HFFc6 (cell line): ENCODE data around the gene MCRS1. TPM values are rescaled to one million over a fixed set of nuclear protein-coding genes. Genes with fewer than 3 reads are reported as not detected.

ENCODE experiments used
- DNase-seq: peaks from one replicate; pipeline ENCODE4 v3.0.0-alpha.2; 2018
- H3K27ac Mint-ChIP-seq: 2 replicates; pipeline ENCODE4 v1.8.0; 2020; ENCODE audit warnings: mild to moderate bottlenecking, mixed read lengths
- H3K27me3 Mint-ChIP-seq: 2 replicates; pipeline ENCODE4 v1.8.0; 2021; ENCODE audit warnings: mild to moderate bottlenecking, moderate library complexity, mixed read lengths; ENCODE audit not compliant: insufficient read depth
- H3K36me3 Mint-ChIP-seq: 2 replicates; pipeline ENCODE4 v1.8.0; 2021; ENCODE audit warnings: low read depth, mixed read lengths
- H3K4me1 Mint-ChIP-seq: 2 replicates; pipeline ENCODE4 v1.8.0; 2020; ENCODE audit warnings: low read depth, mixed read lengths
- H3K4me3 Mint-ChIP-seq: 2 replicates; pipeline ENCODE4 v1.8.0; 2020; ENCODE audit warnings: mild to moderate bottlenecking, moderate library complexity, mixed read lengths
- H3K9me3 Mint-ChIP-seq: 2 replicates; pipeline ENCODE4 v1.8.0; 2020; ENCODE audit warnings: mild to moderate bottlenecking, mixed read lengths
- total RNA-seq, 6 experiments: library from RNA; stranded (reverse); fragmentation: NEBNext Ultra II Directional; extraction: Animal tissue kit (Norgen Biotek cat#: 25700); gene quantifications; 2 replicates in 1 of 6; 3 replicates in 5 of 6; pipeline ENCODE4 v1.2.3, GENCODE V29; 2021
- TF ChIP-seq, protein P1 (sequence below): fragments of 200-600 bp; sonication (generic); IDR thresholded peaks from 2 replicates; pipeline ENCODE4 v1.5.0; 2021; ENCODE audit warnings: antibody characterized with exemption, mild to moderate bottlenecking

MCRS1 gene
- total RNA-seq, 6 experiments from 2014 or later: 46.2 to 59.8 (median 55.4) TPM

DNA sequence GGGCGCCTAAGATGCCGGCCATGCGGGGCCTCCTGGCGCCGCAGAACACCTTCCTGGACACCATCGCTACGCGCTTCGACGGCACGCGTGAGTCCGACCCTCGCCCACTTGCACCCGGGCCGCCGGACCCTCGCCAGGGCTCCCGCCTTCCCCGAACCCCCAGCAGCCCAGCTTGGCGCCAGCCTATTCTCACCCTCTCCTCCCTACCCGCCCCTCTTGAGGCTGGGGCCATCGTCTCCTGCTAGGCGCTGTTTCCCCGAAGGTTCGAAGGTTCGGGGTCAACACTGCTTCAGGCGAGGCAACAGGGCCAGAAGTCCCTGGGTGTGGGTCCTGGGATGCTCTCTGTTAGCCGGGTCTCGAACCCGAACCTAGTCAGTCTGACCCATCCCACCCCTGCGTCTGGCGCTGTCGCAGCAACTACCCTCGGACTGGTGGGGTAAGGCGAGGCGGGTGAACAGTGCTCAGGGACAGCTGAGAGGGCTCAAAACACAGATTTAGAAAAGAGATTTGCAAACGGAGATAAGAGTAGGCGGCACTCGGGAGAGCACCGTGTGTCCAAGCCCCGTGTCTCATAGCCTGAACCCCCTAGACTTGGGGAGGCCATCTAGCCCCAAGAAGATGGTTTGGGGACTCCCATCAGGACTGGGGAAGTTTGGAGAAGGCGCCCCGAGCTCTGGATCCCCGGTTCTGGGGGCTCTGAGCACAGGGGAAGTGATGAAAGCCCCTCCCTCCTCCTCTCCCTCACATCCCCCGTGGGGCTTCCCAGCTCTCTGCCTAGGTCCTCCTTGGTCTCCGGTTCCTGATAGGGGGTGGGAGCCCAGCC is 28.3 kb downstream of the MCRS1 start:
- 0 out of 2 replicates have a peak overlapping the region, but pooled peaks have one; percentile 7 for H3K4me3 Mint-ChIP-seq
- DNase-seq: no peak
- H3K36me3 Mint-ChIP-seq: no peaks in the 10 kb centered on the region
- no peaks in the 10 kb centered on the region for H3K9me3 Mint-ChIP-seq
- no peak overlapping the region for H3K27ac Mint-ChIP-seq
- peaks cover 27% of the 10 kb centered on the region for H3K4me1 Mint-ChIP-seq
- peaks cover 32% of the 10 kb centered on the region for H3K27me3 Mint-ChIP-seq
- TF ChIP-seq, protein P1, sequence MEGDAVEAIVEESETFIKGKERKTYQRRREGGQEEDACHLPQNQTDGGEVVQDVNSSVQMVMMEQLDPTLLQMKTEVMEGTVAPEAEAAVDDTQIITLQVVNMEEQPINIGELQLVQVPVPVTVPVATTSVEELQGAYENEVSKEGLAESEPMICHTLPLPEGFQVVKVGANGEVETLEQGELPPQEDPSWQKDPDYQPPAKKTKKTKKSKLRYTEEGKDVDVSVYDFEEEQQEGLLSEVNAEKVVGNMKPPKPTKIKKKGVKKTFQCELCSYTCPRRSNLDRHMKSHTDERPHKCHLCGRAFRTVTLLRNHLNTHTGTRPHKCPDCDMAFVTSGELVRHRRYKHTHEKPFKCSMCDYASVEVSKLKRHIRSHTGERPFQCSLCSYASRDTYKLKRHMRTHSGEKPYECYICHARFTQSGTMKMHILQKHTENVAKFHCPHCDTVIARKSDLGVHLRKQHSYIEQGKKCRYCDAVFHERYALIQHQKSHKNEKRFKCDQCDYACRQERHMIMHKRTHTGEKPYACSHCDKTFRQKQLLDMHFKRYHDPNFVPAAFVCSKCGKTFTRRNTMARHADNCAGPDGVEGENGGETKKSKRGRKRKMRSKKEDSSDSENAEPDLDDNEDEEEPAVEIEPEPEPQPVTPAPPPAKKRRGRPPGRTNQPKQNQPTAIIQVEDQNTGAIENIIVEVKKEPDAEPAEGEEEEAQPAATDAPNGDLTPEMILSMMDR: no peak

DNA sequence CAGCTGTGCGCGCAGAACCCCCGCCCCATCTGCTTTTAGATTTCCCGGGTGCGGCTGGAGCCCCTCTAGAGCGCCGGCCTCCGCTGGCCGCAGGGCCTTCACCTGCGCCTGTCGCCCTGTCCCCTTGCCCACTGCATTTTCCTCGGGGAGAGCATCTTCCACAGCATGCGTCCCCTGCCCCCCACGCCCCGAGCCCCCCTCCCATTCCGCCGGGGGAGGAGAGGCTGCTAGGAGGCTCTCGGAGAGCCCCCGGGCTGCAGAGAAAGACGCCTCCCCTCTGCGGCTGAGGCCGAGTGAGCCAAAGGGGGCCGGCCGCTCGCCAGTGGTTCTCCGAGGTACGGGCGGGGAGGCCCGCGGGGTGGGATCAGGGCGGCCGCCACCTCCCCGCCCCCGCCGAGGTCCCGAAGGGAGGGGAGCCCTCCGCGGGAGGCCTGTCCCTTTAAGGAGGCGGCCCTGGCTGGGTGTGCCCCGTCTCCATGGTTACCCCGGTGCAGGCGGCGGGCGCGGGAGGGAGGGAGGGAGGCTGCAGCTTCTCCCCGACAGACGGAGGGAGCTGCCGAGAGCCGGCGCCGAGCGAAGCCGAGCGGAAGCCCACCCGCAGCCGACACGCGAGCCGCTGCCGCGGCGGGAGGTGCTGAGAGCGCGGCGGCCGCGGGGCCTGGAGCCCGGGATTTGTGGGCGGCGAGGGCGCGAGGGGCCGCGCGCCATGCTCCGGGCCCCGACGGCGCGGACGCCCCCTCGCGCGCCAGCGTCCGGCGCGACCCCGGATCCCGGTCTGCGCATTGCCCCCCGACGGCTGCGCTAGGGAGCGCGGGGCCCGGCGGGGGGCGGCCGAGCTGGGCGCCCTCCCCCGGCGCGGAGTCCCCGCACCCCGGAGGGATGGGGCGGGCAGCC is 29.2 kb downstream of the MCRS1 start, which contains the start of gene KCNH3:
KCNH3 (plus strand) TSS at position 521 of the 894 bp plus-strand sequence. CDS start 387 bp downstream, outside the sequence.
- peak; percentile 43 for DNase-seq
- peaks cover 27% of the 10 kb centered on the region for H3K27me3 Mint-ChIP-seq
- peaks cover 27% of the 10 kb centered on the region for H3K4me1 Mint-ChIP-seq

DNA sequence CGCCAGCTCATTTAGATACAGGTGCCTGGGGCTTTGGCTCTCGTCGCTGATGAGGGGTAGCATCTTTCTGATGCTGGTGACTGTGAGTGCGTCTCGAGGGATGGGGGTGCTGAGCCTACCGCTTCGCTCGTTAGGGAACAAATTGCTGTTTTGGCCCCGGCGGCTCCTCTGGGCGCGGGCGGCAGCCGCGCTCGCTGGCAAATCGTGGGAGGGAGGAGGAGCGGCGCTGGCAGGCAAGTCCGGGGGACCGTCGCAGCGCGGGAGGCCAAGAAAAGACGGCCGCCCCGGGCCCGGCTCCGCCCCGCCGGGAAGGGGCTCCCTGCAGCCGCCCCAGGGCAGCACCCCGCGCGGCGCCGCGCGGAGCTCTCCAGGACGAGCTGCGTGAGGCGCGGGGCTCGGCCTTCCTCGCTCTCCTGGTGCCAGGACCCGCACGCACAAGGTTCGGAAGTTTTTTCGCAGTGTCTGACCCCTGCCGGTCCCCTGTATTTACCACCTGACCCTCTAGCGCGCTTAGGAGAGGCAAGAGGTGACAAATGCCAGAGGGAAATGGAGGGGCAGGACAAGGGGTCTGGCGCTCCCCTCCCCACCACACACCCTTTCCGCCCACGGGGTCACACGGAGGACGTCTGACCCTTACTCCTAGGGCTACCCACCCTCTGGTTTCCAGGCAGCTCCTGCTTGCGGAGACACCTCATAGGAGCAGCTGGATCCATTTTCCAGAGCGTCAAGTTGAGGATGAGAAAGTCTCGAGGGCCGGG is 30.0 kb downstream of the MCRS1 start:
- Mint-ChIP-seq H3K4me1 (peaks cover 27% of the 10 kb centered on the region), H3K36me3 (no peaks in the 10 kb centered on the region), H3K9me3 (no peaks in the 10 kb centered on the region), H3K27ac (no peak overlapping the region), H3K4me3 (peak overlapping the region; percentile 77), H3K27me3 (peaks cover 27% of the 10 kb centered on the region)
- DNase-seq: no peak
- TF ChIP-seq, protein P1: no peak

More for the DNA sequence above, 29.2 kb downstream of the MCRS1 start, which contains the start of gene KCNH3:
- no peak within 1 kb of the TSS for H3K27ac Mint-ChIP-seq
- H3K9me3 Mint-ChIP-seq: no peaks in the 10 kb centered on the region
- TF ChIP-seq, protein P1: no peak
- H3K4me3 Mint-ChIP-seq: peak within 1 kb of the TSS; percentile 70
- no peaks in the 10 kb centered on the region for H3K36me3 Mint-ChIP-seq

DNA sequence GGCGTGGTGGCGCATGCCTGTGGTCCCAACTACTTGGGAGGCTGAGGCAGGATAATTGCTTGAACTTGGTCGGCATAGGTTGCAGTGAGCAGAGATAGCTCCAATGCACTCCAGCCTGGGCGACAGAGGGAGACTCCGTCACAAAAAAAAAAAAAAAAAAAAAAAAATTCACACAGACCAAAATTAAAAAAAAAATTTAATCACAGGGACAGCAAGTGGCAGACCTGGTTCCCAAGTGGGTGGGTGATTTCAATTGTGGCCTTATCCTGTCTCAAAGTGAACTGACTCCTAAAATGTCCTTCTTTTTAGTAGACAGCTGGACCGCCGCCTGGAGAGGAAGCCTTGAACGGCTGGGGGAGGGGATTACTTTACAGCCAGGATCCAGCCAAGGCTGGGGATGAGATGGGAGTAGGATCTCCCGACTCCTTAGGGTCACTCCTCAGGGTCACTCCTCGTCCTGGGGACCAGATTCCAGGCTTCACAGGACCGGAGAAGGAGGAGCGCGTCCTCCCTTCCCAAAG is 30.7 kb downstream of the MCRS1 start:
- Mint-ChIP-seq H3K4me3 (peak overlapping the region; percentile 77), H3K4me1 (peaks cover 27% of the 10 kb centered on the region), H3K9me3 (no peaks in the 10 kb centered on the region), H3K36me3 (no peaks in the 10 kb centered on the region), H3K27me3 (peaks cover 26% of the 10 kb centered on the region), H3K27ac (no peak overlapping the region)
- DNase-seq: no peak
- TF ChIP-seq, protein P1: no peak
